Right lobe of liver (tissue), 6 donors: ENCODE measurements around the gene ICAM3. TPM values are rescaled to one million over a fixed set of nuclear protein-coding genes. Genes with fewer than 3 reads are reported as not detected.
A peak's percentile ranks its signal among the peaks of the same experiment; 100 is the strongest.

Source experiments
- ATAC-seq, 4 donors: fragments of 200-7000 bp; cut with Tn5 transposase; one replicate each; pipeline ENCODE4 v1.9.1; 2020; ENCODE audit warnings: mild to moderate bottlenecking in 4 of 4, moderate library complexity in 4 of 4
- DNase-seq, 3 donors: peaks; one replicate each; pipeline ENCODE4 v3.0.0-alpha.2; 2020
- H3K27ac ChIP-seq, 3 donors: fragments of 200-600 bp; one replicate each; pipeline ENCODE4 v1.8.0; 2022
- H3K27me3 ChIP-seq, 2 donors: fragments of 200-600 bp; one replicate each; pipeline ENCODE4 v1.8.0; 2022
- H3K36me3 ChIP-seq, 4 donors: fragments of 200-600 bp; sonication (generic) in 1 of 4; one replicate each; pipeline versions ENCODE4 v1.5.1 to v1.8.0; 2017 to 2022; ENCODE audit warnings: control low read depth in 1 of 4
- H3K4me1 ChIP-seq, 4 donors: fragments of 200-600 bp; sonication (generic) in 1 of 4; one replicate each; pipeline versions ENCODE4 v1.5.1 to v1.8.0; 2017 to 2022; ENCODE audit warnings: control low read depth in 1 of 4
- H3K4me3 ChIP-seq, 3 donors: fragments of 200-600 bp; one replicate each; pipeline ENCODE4 v1.8.0; 2022
- H3K9me3 ChIP-seq, 4 donors: fragments of 200-600 bp; sonication (generic) in 1 of 4; one replicate each; pipeline versions ENCODE4 v1.5.1 to v1.8.0; 2017 to 2022; ENCODE audit warnings: control low read depth in 1 of 4
- POLR2A ChIP-seq: fragments of 450-650 bp; IDR thresholded peaks from one replicate; pipeline ENCODE4 v1.6.1; 2017; ENCODE audit warnings: antibody characterized with exemption, mild to moderate bottlenecking
- WGBS: methylation state at CpG from one replicate; pipeline ENCODE4 v1.1.6; 2018; ENCODE audit warnings: low coverage, low lambda C conversion rate; ENCODE audit not compliant: insufficient coverage; ENCODE audit errors: missing lambda C conversion rate; 5-methylcytosine and 5-hydroxymethylcytosine counted together
- intact Hi-C, 2 donors: fragments of 100-400 bp; cut with DNase I; formaldehyde crosslinking; loops; one replicate each; pipeline versions ENCODE4 v1.11.2 to v1.14.1; 2022
- total RNA-seq, 6 experiments: library from RNA; depleted of rRNA in 2 of 6; stranded (reverse); fragments of >200 nt in 2 of 6; fragmentation: NEBNext Ultra II Directional in 3 of 6; extraction: Animal tissue kit (Norgen Biotek cat#: 25700) in 3 of 6; gene quantifications; one replicate each; pipeline versions ENCODE4 v1.1.0 to v1.2.4, GENCODE V29; 2016 to 2023
- TF ChIP-seq, protein P1 (sequence below), 4 donors: fragments of 200-600 bp in 3 of 4; fragments of 450-650 bp in 1 of 4; IDR thresholded peaks; one replicate each; pipeline versions ENCODE4 v1.5.1 to v1.8.0; 2016 to 2022; ENCODE audit warnings: antibody characterized with exemption in 4 of 4, mild to moderate bottlenecking in 2 of 4
- donor health status: DM: no; HTN: yes; CAD: no.
- donor health status: DM: no; HTN: no; CAD: no.
- donor health status: DM: no; HTN: no; CAD: no.
- donor health status: DM: no; HTN: yes; CAD: no.
- donor health status: DM: no; HTN: yes; CAD: no.

The ICAM3 gene
- total RNA-seq, 6 experiments from 2014 or later = 11.4 to 35.5 (median 22.4) TPM

GRCh38 chr19:10327793-10328192 is 11.6 kb downstream of the ICAM3 start:
- no peak overlapping the region for H3K27ac ChIP-seq
- intact Hi-C loops = no loop called here
- no CpG with 5 or more reads among the region's 7 CpGs for WGBS
- peaks cover 0 to 14% (median 6%) of the 10 kb centered on the region in 4 donors for H3K4me1 ChIP-seq
- no peak for TF ChIP-seq POLR2A
- TF ChIP-seq, protein P1, sequence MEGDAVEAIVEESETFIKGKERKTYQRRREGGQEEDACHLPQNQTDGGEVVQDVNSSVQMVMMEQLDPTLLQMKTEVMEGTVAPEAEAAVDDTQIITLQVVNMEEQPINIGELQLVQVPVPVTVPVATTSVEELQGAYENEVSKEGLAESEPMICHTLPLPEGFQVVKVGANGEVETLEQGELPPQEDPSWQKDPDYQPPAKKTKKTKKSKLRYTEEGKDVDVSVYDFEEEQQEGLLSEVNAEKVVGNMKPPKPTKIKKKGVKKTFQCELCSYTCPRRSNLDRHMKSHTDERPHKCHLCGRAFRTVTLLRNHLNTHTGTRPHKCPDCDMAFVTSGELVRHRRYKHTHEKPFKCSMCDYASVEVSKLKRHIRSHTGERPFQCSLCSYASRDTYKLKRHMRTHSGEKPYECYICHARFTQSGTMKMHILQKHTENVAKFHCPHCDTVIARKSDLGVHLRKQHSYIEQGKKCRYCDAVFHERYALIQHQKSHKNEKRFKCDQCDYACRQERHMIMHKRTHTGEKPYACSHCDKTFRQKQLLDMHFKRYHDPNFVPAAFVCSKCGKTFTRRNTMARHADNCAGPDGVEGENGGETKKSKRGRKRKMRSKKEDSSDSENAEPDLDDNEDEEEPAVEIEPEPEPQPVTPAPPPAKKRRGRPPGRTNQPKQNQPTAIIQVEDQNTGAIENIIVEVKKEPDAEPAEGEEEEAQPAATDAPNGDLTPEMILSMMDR (IDR thresholded peaks at IDR 0.05) = no peak
- H3K9me3 ChIP-seq = no peaks in the 10 kb centered on the region
- ATAC-seq (peak; percentile 21 to 87 (median 40)), DNase-seq (peak in 1 of 3 donors; percentile 75)
- peaks cover 0 to 66% (median 30%) of the 10 kb centered on the region in 4 donors for H3K36me3 ChIP-seq
- no peak overlapping the region for H3K4me3 ChIP-seq
- H3K27me3 ChIP-seq = no peaks in the 10 kb centered on the region

DNA sequence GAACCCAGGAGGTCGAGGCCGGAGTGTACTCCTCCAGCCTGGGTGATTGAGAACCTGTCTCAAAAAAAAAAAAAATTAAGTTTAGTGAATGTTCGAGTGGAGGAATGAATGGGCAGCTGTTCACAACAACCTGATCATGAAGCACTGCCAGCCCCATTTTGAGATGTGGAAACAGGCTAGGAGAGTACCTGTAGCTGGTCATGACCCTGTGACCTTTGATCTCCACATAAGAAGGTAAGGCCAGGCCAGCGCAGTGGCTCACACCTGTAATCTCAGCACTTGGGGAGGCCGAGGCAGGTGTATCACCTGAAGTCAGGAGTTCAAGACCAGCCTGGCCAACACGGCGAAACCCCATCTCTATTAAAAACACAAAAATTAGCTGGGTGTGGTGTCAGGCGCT is 13.7 kb downstream of the ICAM3 start:
- peak; percentile 40 to 70 (median 60) for ATAC-seq
- H3K4me1 ChIP-seq = peaks cover 0 to 6% (median 2%) of the 10 kb centered on the region in 4 donors
- WGBS = 80% methylated on average over 4 of the region's 8 CpGs
- H3K36me3 ChIP-seq = peaks cover 0 to 85% (median 30%) of the 10 kb centered on the region in 4 donors
- DNase-seq = no peak
- intact Hi-C loops = no loop called here
- no peaks in the 10 kb centered on the region for H3K27me3 ChIP-seq
- H3K4me3 ChIP-seq = no peak overlapping the region
- no peak for TF ChIP-seq POLR2A
- TF ChIP-seq, protein P1 (IDR thresholded peaks at IDR 0.05) = no peak
- no peaks in the 10 kb centered on the region for H3K9me3 ChIP-seq
- H3K27ac ChIP-seq = no peak overlapping the region

- ATAC-seq (no peak), DNase-seq (no peak)
- H3K9me3 ChIP-seq = no peaks in the 10 kb centered on the region
- no peaks in the 10 kb centered on the region for H3K27me3 ChIP-seq
- no peak overlapping the region for H3K27ac ChIP-seq
- intact Hi-C loops = no loop called here
- H3K36me3 ChIP-seq = peaks cover 0 to 87% (median 19%) of the 10 kb centered on the region in 4 donors
- H3K4me1 ChIP-seq = peaks cover 0 to 6% (median 0%) of the 10 kb centered on the region in 4 donors
- 90% methylated on average over 8 of the region's 19 CpGs for WGBS
- TF ChIP-seq, protein P1 (IDR thresholded peaks at IDR 0.05) = no peak
- no peak for TF ChIP-seq POLR2A
- no peak overlapping the region for H3K4me3 ChIP-seq
Observed at GRCh38 chr19:10321874-10322835, 17.3 kb downstream of the ICAM3 start.

GRCh38 chr19:10321417-10321797 is 18.0 kb downstream of the ICAM3 start:
- H3K36me3 ChIP-seq = peaks cover 0 to 88% (median 16%) of the 10 kb centered on the region in 4 donors
- WGBS = no CpG with 5 or more reads among the region's 11 CpGs
- DNase-seq = no peak

More at GRCh38 chr19:10321417-10321797, 18.0 kb downstream of the ICAM3 start:
- no peaks in the 10 kb centered on the region for H3K27me3 ChIP-seq
- H3K4me3 ChIP-seq = no peak overlapping the region
- intact Hi-C loops = no loop called here
- H3K4me1 ChIP-seq = peaks cover 0 to 6% (median 0%) of the 10 kb centered on the region in 4 donors
- H3K27ac ChIP-seq = no peak overlapping the region
- H3K9me3 ChIP-seq = no peaks in the 10 kb centered on the region
- ATAC-seq = peak in 1 of 4 donors; percentile 3
- TF ChIP-seq, protein P1 (IDR thresholded peaks at IDR 0.05) = no peak
- no peak for TF ChIP-seq POLR2A
